Natural killer cell treated with Interleukin-12 subunit alpha and Interleukin-12 subunit beta and Interleukin-15 and Interleukin-18, amount 100 ng/mL, for 72 hours (primary cell): ENCODE measurements around the gene SELENOW. TPM values are rescaled to one million over a fixed set of nuclear protein-coding genes. Genes with fewer than 3 reads are reported as not detected.

Source experiments
- total RNA-seq, 2 donors: library from RNA; stranded (reverse); gene quantifications; one replicate each; pipeline ENCODE4 v1.2.3, GENCODE V29; 2022

SELENOW gene
- total RNA-seq, 2 donors from 2014 or later = 68.9 to 118 TPM

Other genes starting within 250 kb of the SELENOW start
- under 1 TPM in 1 of 2 donors, not detected in 1; 0.10 TPM for gene ZNF541, start 205.6 kb upstream of the SELENOW start, total RNA-seq
- 10 to 100 TPM; 14.4 to 17.5 TPM for gene BICRA, start 169.6 kb upstream of the SELENOW start, total RNA-seq
- not detected for gene EHD2, start 65.3 kb upstream of the SELENOW start, total RNA-seq
- 100 to 1,000 TPM; 180 to 213 TPM for gene NOP53, start 33.2 kb upstream of the SELENOW start, total RNA-seq
- gene TPRX1, start 25.8 kb downstream of the SELENOW start, total RNA-seq = not detected
- not detected for gene CRX, start 43.2 kb downstream of the SELENOW start, total RNA-seq
- not detected for gene TPRX2, start 80.5 kb downstream of the SELENOW start, total RNA-seq
- not detected for gene SULT2A1, start 107.6 kb downstream of the SELENOW start, total RNA-seq
- gene BSPH1, start 213.5 kb downstream of the SELENOW start, total RNA-seq = not detected
- gene ELSPBP1, start 215.9 kb downstream of the SELENOW start, total RNA-seq = not detected